Bronchial smooth muscle cell (primary cell): ENCODE results near the gene DNAJC1. TPM values are rescaled to one million over a fixed set of nuclear protein-coding genes. Genes with fewer than 3 reads are reported as not detected.

Experiments used
- total RNA-seq: library from RNA; depleted of rRNA; stranded (reverse); fragments of >200 nt; gene quantifications from 2 replicates; pipeline ENCODE4 v1.2.1, GENCODE V29; 2014

The DNAJC1 gene, protein sequence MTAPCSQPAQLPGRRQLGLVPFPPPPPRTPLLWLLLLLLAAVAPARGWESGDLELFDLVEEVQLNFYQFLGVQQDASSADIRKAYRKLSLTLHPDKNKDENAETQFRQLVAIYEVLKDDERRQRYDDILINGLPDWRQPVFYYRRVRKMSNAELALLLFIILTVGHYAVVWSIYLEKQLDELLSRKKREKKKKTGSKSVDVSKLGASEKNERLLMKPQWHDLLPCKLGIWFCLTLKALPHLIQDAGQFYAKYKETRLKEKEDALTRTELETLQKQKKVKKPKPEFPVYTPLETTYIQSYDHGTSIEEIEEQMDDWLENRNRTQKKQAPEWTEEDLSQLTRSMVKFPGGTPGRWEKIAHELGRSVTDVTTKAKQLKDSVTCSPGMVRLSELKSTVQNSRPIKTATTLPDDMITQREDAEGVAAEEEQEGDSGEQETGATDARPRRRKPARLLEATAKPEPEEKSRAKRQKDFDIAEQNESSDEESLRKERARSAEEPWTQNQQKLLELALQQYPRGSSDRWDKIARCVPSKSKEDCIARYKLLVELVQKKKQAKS
- 35.3 and 44.0 TPM in 2 replicates for total RNA-seq

DNA sequence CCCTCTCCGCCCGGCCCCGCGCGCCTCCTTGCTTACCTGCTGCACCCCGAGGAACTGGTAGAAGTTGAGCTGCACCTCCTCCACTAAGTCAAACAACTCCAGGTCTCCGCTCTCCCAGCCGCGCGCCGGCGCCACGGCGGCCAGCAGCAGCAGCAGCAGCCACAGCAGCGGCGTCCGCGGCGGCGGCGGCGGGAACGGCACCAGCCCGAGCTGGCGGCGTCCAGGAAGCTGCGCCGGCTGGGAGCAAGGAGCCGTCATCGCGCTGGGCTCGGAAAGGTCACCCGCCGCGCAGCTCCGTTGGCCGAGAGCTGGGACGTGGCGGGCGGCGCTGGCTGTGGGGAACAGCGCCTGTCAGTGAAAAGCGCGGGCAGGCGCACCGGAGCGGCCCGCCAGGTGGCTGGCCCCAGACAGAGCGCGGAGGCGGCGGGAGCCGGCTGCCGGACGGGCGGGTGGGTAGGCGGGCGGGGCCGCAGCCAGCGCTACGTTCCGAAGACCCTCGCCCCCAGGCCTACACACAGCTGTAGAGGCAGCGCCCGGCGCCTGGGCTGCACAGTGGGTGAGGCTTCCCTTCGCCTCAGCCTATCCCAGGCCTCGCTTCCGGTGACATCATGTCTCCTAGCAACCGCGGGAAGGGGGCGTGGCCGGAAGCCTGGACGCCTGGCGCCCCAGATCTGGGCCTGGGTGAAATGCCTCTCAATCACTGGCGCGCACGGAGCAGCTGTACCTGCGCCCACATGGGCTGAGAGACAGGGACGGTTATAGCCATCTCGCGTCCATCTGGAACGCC is at the start of gene DNAJC1:
DNAJC1 (minus strand) TSS at position 554 of the 787 bp plus-strand sequence; CDS start at position 258, 296 bp downstream.

Other genes with a start within 250 kb of the DNAJC1 start
- gene EBLN1, start 214.3 kb upstream of the DNAJC1 start, total RNA-seq: not detected in 2 replicates